UCSD-AML1 (cell line): Measurements from ENCODE around the gene SPECC1.
A peak's percentile ranks its signal among the peaks of the same experiment; 100 is the strongest.
"Not testable (repeated sequence)": the region's sequence is repeated elsewhere in the genome, so short reads cannot be mapped to it uniquely, and the experiment has no call there.

Source experiments
- DNase-seq: peaks from one replicate; lab custom pipeline; 2025; ENCODE audit not compliant: unreplicated experiment; lab: John Stamatoyannopoulos, UW

SPECC1 gene

DNA sequence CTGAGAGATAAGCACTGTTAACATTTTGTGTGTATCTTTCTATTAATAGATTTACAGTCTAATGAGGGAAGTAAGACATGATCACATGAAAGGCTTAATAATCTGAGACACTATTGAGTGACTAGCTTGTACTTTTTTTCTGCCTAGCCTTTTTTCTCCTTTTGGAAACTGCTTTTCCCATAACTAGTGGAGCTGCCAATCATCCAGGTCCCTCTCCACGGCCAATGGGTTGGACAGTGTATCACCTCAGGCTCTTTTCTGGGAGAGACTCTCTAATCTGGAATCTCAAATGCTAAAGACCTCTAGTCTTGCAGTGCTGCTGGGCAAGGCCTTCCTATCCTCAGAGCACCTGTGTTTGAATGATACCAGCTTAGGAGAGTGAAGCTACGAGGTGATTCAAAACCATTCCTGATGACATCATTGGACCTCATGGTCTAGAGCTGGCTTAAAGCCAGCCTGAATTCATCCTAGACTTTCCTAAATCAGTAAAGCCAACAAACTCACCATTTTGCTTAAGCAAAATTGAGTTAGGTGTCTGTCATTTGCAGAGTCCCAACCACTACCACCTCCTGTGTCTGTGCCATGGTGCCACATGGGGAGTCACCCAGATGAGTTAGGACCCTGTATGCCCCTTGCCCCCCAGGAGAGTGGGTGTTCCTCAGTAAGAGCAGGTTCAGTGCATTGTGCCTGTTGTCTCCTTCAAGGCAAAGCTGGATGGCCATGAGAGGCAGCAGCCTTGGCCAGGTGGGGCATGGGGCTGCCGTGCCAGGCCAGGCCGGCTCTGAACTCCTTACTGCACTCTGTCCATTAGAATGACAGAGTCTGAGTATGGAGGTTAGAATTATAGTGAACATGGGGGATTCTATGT lies 62.9 kb downstream of the SPECC1 start:
- DNase-seq = no peak

DNA sequence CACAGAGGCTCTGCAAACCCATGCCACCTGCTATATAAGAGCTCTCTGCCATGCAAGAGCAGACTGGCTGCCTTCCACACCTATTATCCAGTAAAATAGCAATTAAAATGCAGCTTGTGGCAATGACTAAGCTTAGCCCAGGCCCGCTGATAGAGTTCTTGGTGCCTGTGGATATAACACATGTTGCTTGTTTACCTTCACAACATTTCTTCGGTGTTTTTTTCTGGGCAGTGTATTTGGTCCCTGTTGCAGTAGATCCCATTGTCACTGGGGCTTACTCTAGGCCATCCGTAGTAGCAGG lies 63.5 kb downstream of the SPECC1 start:
- DNase-seq = no peak

DNA sequence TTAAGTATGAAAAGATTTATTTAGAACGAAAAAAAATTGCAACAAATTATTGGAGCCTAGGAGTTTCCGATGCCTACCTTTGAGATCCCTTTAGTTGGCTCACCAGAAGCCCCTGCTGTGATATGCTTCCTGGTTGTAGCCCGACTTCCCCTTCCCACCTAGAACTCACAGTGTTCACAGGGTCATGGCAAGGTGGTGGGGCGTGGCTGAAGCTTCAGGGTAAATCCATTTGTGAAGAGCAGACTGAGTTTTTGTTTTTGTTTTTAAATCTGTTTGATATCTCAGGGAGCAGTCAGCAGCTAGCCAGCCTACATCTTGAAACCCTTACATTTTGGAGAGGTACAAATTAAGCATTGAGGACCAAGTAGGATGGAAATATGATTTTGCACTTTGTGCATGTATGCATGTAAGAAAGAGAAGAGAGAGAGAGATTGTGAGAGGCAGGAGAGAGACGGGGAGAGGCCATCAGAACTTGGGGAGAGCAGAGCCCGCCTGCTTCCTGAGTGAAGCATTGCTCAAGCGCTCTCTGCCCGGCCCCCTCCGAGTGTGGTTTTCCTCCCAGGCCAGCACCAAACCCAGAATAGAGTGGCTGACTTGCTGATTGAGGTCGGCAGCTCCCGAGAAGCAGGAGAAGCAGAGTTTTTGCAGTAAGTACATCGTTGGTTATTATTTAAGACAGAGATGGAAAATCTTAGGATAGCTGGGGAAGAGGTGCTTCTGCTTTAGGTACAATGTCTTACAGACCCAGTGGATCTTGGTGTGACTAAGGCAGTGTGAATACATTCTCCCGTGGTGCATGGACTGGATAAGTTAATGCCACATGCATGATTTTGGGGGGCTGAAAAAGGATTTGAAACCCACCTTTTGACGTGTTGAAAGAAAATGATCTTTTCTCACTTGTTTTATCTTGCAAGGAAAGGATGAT lies 64.2 kb downstream of the SPECC1 start:
- DNase-seq = peak; percentile 80

DNA sequence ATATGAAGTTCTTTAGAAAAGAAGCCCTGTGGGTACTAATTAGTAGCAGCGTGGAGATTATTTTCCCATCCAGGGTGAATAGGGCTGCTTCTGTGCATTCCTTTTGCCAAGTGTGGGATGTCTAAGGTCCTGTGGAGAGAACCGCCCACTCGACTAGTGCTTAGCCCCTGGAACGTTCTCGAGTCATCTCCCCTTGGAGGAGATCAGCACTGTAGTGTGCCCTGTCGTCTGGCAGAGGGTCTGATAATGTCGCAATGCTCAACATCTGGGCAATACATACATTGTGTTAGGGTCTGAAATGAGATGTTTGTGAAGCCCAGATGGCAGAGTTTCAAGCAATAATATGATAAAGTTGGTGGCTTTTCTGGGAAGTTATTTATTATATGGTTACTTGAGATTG lies 64.8 kb downstream of the SPECC1 start:
- DNase-seq = no peak

DNA sequence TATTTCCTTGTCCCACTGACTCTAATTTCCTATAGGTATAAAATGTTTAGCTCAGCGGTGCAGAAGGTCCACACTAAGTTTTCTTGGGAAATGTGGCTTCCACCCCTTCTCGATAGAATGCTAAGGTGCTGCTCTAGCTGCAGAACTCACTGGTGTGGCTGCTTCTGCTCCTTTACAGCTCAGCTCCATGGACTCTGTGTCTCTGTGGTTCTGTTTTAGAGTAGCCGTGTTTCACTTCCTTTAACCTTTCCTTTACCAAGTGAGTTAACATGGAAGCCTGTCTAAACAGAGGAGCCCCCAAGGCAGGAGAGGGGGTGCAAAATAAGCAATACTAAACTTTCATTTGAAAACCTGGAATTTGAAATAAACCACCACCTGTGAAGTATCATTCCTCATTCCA lies 65.3 kb downstream of the SPECC1 start:
- DNase-seq = no peak

DNA sequence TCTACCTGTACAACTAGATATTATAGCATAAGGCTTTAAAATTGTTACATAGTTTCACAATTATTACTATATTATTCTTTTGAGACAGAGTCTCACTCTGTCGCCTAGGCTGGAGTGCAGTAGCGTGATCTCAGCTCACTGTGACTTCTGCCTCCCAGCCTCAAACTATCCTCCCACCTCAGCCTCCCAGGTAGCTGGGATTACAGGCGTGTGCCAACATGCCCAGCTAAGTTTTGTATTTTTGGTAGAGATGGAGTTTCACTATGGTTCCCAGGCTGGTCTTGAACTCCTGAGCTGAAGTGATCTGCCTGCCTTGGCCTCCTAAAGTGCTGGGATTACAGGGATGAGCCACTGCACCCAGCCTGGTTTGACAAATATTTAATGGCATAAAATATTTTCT lies 67.0 kb downstream of the SPECC1 start:
- DNase-seq = not testable (repeated sequence)

DNA sequence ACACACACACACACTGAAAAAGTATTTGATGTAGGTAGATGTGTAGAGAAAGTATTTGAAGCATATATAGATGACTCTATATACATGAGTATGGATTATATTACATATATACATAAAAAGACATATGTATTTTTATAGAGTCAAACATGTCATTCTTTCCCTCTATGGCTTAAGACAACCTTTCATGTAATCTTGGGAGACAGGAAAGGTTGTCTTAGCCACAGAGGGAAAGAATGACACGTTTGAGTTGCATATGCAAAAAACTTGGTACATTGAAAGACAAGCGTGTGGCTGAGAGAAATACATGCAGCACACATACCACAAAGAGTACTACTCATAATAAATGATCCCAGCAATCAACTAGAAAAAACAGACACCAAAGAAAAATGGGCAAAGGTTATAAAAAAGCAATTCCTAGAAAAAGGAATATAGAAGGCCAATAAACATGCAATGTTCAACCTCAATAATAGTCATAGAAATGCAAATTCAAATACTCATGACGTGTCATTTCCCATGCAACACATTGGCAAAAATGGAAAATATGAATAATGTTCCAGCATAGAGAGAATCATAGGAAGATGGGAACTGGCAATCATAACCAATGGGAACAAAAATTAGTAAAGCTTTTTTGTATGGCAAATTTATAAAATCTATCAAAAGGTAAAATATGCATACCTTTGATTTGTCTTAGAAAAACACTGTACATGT lies 69.0 kb downstream of the SPECC1 start:
- DNase-seq = no peak

DNA sequence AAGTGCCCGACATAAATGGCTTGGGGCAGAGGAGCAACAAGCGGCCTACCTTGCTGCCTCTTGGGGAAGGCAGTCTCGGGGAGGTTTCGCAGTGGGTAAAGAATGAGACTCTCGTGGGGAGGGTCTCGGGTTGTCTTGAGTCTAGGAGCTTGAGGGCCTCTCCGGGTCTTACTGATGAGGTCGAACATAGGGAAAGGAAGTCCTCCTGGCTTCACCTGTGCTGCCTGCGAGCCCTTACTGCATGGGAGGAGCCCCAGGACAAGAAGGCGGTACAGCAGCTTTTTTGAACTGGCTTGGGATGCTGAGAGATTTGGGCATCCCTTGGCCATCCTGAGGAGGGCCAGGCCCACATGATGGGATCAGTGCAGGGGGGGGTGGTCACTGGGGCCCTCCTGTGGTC lies 71.4 kb downstream of the SPECC1 start:
- no peak for DNase-seq

DNA sequence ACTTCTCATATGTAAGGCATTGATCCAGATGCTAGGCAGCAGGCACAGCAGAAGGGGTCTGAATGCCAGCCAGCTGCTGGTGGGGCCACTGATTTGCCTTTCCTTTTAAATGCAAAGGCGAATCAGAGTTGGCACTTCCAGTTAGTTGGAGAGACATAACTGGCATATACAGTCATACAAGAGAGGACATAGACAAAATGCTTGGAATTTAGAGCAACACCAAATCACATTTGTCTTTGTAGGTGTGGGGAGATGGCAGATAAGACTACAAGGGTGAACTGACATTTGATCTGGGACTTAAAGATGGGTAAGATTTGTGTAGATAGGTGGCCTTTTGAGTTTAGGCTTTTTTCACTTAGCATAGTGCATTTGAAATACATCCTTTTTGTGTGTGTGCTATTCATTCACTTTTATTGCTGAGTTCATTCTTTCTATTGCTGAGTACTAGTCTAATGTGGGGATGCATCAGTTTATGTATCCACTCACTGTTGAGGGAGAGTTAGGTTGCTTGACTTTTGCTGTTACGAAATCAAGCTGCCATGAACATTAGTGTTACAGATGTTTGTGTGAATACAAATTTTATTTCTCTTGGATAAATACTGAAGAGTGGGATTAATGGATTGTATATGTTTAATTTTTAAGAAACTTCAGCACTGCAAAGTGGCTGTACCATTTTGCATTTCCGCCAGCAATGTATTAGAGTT lies 74.1 kb downstream of the SPECC1 start:
- no peak for DNase-seq

DNA sequence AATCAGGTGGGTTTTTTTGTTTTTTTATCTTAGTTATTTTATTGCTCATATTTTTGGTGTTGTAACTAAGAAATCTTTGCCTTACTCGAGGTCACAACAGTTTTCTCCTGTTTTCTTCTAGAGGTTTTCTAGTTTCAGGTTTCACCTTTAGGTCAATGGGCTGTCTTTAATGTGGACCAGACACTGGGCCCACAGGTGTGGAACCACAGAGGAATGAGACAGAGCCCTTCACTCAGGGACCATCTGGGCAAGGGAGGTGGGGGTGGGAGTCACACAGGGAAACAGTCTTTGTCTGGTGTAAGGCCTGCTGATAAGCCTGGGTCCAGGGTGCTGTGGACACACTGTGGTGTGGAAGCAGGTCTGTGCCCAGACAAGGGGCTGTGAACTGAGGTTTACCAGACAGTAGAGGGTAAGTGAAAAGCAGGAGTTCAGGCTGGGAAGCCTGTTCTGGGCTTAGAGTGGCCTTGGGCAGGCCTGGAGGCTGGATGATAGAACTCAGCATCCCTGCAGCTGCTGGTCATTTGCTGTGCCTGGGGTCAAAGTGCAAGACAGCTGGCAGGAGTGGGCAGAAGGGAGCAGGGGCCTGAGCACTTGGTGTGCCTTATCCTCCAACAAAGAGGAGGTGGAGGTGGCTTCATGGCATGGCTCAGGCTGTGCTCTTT lies 75.6 kb downstream of the SPECC1 start:
- no peak for DNase-seq

DNA sequence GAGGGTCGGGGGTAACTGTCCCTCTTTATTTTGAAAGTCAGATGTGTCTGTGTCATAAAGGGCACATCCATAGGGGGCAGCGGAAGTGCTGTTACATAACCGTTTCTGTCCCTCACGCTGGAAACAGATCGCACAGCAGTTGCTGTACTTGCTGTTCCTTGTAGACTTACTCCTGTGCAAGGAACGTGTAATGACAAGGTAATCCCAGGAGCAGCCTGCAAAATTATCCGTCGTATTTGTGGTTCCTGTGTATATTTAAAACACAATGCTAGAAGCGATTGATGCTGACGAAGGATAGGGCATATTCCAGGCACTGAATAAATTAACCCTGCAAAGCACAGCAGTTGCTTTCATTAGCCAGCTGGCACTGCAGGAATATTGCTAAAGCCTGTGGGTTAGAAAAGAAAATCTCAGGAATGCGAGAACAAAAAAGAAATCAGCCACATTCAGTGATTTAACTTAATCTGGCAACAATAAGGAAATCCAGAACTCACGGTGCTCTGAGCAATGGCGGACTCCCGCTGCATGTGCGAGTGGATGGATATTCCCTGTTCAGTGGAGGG lies 76.2 kb downstream of the SPECC1 start:
- DNase-seq = no peak

DNA sequence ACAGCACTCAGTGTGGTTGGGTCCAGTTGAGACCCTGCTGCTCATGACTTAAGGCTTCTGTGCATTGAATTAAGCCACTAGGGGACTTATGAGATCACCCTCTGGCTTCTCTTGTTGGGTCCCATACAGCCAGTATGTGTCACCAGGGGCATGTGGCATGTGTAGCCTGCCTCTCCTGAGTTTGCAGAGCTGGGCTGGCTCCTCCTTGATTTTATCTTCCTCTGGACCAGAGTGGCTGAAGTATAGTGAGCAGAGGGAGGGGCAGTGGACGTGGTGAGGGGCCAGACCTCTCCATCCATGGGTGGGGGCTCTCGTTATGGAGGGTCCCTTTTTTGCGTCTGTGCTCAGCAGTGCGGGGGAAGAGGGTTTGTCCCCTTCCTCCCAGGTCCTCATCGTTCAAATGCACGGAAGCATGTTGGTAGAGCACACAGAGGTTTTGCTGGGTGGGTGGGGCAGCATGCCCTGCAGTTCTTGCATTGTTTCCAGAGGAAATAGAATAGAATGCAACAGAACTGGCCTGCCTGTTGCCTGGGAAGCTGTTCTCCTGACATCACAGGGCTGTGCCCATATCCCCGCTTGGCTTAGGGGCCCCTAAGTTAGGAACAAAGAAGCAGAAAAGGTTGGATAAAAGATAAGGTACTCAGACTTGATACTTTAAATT lies 77.4 kb downstream of the SPECC1 start:
- DNase-seq = no peak

DNA sequence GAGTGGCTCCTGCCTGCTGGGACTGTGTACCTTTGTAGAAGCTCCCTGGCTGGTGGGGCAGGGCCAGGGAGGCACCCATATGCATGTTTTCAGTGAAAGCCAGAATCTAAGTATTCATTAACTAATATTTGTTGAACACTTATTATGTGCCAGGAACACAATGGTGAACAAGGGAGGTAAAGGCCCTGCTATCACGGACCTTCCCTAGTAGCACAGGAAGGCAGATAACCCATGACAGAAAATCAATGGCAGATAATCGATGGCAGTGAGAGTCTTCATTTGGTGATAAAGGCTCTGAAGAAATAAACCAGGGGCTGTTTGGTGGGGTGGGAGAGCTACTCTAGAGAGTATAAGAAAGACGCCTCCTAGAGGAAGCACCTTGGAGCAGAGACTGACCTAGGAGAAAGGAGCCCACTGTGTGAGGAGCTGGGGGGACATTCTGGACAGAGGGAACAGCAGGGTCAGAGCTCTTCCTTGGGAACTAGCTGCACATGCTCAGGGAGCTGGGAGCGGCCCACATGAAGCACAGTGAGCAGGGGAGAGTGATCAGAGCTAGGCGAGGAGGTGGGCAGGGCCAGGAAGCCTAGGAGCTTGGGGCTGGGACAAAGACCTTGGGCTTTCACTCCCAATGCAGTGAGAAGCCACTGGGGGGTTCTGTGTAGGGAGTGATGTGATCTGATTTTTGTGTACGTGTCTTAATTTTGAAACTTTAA lies 78.5 kb downstream of the SPECC1 start:
- DNase-seq = no peak

DNA sequence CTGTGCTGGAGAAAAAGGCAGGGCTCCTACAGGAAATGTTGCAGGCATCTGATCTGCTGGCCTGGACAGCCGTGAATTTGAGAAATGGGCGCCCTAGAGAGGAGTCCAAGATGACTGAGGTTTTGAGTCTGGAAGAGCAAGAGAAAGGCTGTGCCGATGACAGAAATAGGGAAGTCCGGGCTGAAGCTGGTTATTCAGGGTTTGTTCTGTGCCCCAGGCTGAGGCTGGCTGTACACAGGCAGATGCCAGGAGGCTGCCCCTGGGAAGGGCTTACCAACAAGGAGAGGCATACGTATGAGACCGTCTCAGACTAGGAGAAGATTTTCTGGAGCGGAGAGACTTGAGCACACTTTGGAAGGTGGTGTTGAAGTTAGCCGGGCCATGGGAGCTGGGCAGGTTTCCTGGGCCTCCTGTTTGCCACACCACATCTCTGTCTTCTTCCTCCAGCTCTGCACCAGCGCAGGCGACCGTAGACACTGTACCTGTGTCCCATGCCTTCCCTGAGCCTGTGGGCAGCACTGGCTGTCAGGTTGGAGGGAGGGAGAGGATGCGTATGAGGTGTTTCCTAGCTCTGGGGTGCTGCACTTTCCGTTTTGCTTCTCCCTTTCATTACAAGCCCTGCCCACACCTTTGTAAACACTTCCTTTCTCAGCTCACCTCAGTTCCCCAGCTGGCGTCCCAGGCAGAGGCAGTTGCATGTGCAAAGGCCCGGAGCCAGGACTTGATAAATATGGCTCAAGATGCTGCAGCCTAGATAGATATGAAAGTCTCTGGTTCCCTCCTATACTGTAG lies 80.8 kb downstream of the SPECC1 start:
- DNase-seq = no peak

DNA sequence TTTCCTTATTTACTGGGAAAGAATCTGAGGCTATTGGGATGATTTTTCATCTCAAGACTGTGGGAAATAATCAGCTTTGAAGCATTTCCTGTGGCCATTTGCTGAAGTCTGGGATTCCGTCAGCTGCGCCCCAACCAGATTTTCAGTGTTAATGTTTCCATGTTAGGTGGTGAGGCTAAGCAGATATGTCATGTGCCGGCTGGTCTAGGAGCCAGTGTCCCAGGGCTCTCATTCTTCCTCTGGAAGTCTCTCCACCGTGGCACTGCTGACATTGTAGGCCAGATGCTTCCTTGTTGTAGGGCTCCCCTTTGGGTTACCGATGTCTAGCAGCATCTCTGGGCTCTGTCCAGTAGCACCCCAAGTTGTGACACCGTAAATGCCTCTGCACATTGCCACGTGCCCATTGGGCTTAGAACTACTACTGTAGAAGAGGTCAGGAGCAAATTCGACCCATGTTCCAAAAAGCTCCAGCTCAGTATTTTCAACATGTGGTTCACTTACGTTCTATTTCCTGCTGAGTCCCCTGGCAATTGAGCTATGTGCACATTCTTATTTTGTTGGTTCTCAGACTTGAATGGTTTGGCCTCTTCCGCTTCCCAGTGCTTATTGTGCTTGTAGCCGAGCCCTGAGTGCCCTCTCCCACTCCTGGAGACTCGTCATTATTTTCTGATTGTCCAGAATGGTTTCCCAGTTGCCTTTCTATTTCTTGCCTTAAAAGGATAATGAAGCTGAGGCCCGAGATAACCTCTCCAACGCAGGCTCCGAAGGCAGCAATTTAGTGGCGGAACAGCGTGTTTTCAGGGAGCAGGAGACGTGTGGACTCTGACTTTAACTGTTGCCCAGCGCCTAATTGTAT lies 82.2 kb downstream of the SPECC1 start:
- DNase-seq = no peak

DNA sequence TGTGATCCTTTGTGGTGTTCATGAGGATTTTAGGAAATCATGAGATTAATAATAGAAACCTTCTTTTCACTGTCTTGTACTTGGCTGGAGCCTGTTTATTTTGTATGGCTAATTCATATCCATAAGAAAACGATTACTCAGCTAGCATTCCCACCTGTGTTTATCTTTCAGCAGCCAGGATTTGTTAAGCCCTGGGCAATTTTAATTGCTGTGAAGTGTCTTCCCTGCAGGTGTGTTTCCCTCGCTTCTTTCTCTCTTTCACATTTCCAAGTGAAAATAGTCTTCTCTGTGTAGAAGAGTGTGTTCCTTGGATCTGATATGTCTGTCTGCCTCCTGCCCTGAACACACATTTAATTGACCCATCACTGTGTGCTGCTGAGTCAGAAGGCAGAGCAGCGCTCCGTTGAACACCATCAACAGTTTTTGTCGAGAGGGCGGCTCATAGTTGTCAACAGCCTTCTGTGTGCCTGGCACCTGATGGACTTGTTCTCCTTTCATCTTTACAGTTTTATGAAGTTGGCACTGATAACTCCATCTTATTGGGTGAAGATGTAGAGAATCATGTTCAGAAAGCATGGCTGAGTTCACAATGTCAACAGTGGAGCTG lies 83.2 kb downstream of the SPECC1 start:
- DNase-seq = no peak
